MM.1S (cell line): ENCODE measurements around the gene CASZ1.

Experiments used
- DNase-seq: peaks from one replicate; pipeline ENCODE4 v3.0.0-alpha.2; 2015
- H2AFZ ChIP-seq: fragments of 300-600 bp; sonication (generic); 2 replicates; pipeline ENCODE4 v1.6.0; 2016; ENCODE audit warnings: antibody characterized with exemption, low read length
- H3F3A ChIP-seq: fragments of 300-600 bp; sonication (generic); 2 replicates; pipeline ENCODE4 v1.6.1; 2016; ENCODE audit warnings: mild to moderate bottlenecking, antibody characterized with exemption, low read length, moderate library complexity, mixed read lengths; ENCODE audit not compliant: insufficient read depth
- H3K27ac ChIP-seq: fragments of 300-600 bp; sonication (generic); 2 replicates; pipeline ENCODE4 v1.5.1; 2016; ENCODE audit warnings: mild to moderate bottlenecking, low read length
- H3K27me3 ChIP-seq: fragments of 300-600 bp; sonication (generic); replicated peaks from 2 replicates; pipeline ENCODE4 v1.6.0; 2016; ENCODE audit warnings: low read length; ENCODE audit not compliant: insufficient read depth
- H3K36me3 ChIP-seq: fragments of 300-600 bp; sonication (generic); replicated peaks from 2 replicates; pipeline ENCODE4 v1.6.1; 2016; ENCODE audit warnings: mild to moderate bottlenecking, low read length, mixed read lengths; ENCODE audit not compliant: insufficient read depth
- H3K4me1 ChIP-seq: fragments of 300-600 bp; sonication (generic); 2 replicates; pipeline ENCODE4 v1.6.1; 2016; ENCODE audit warnings: low read length, mixed read lengths
- H3K4me2 ChIP-seq: fragments of 300-600 bp; sonication (generic); 2 replicates; pipeline ENCODE4 v1.6.0; 2016; ENCODE audit warnings: low read depth, low read length
- H3K4me3 ChIP-seq: fragments of 300-600 bp; sonication (generic); 2 replicates; pipeline ENCODE4 v1.5.1; 2016; ENCODE audit warnings: low read length, mixed read lengths
- H3K79me2 ChIP-seq: fragments of 300-600 bp; sonication (generic); 2 replicates; pipeline ENCODE4 v1.6.1; 2016; ENCODE audit warnings: mixed run types, low read length, mixed read lengths
- H3K9ac ChIP-seq: fragments of 300-600 bp; sonication (generic); 2 replicates; pipeline ENCODE4 v1.6.1; 2016; ENCODE audit warnings: low read length, mixed read lengths
- H3K9me2 ChIP-seq: fragments of 300-600 bp; sonication (generic); replicated peaks from 2 replicates; pipeline ENCODE4 v1.6.1; 2016; ENCODE audit warnings: mild to moderate bottlenecking, low read length, mixed read lengths; ENCODE audit not compliant: insufficient read depth
- H3K9me3 ChIP-seq: fragments of 300-600 bp; sonication (generic); replicated peaks from 2 replicates; pipeline ENCODE4 v1.6.1; 2016; ENCODE audit warnings: mild to moderate bottlenecking, low read length, mixed read lengths; ENCODE audit not compliant: insufficient read depth
- H4K20me1 ChIP-seq: fragments of 300-600 bp; sonication (generic); 2 replicates; pipeline ENCODE4 v1.6.1; 2016; ENCODE audit warnings: mild to moderate bottlenecking, low read length, moderate library complexity, mixed read lengths; ENCODE audit not compliant: insufficient read depth
- CTCF ChIP-seq: fragments of 300-600 bp; sonication (generic); IDR thresholded peaks from 2 replicates; pipeline ENCODE4 v1.5.1; 2016; ENCODE audit warnings: antibody characterized with exemption, low read length, mixed read lengths
- EZH2 ChIP-seq: fragments of 300-600 bp; sonication (generic); optimal IDR thresholded peaks from 2 replicates; pipeline ENCODE3; 2017; ENCODE audit warnings: low read depth, mild to moderate bottlenecking, antibody characterized with exemption, low read length, mixed read lengths
- EZH2phosphoT487 ChIP-seq: fragments of 300-600 bp; sonication (generic); IDR thresholded peaks from 2 replicates; pipeline ENCODE4 v1.6.1; 2018; ENCODE audit warnings: antibody characterized with exemption, low read length

Gene CASZ1

GRCh38 chr1:10771789-10772188, 24.7 kb downstream of the CASZ1 start:
- peaks cover 100% of the 10 kb centered on the region for H3K27me3 ChIP-seq
- no peak overlapping the region for H2AFZ ChIP-seq
- H3K79me2 ChIP-seq, result no peaks in the 10 kb centered on the region
- H3K4me1 ChIP-seq, result no peaks in the 10 kb centered on the region
- H3K4me3 ChIP-seq, result no peak overlapping the region
- DNase-seq, result no peak
- no peak overlapping the region for H3K27ac ChIP-seq
- H3K36me3 ChIP-seq, result no peaks in the 10 kb centered on the region
- TF ChIP-seq EZH2phosphoT487 (no peak), EZH2 (no peak), CTCF (no peak)
- no peaks in the 10 kb centered on the region for H3K9me2 ChIP-seq
- no peaks in the 10 kb centered on the region for H4K20me1 ChIP-seq
- H3K9me3 ChIP-seq, result no peaks in the 10 kb centered on the region
- H3K9ac ChIP-seq, result no peak overlapping the region
- H3F3A ChIP-seq, result no peaks in the 10 kb centered on the region
- H3K4me2 ChIP-seq, result no peak overlapping the region

GRCh38 chr1:10768552-10768951, 27.9 kb downstream of the CASZ1 start:
- peaks cover 100% of the 10 kb centered on the region for H3K27me3 ChIP-seq

GRCh38 chr1:10767282-10767681, 29.2 kb downstream of the CASZ1 start:
- H3K27ac ChIP-seq, result no peak overlapping the region

More at GRCh38 chr1:10768552-10768951, 27.9 kb downstream of the CASZ1 start:
- H3K36me3 ChIP-seq, result no peaks in the 10 kb centered on the region
- H3K4me3 ChIP-seq, result no peak overlapping the region
- H2AFZ ChIP-seq, result no peak overlapping the region
- H3K79me2 ChIP-seq, result no peaks in the 10 kb centered on the region
- H3K9me3 ChIP-seq, result no peaks in the 10 kb centered on the region
- no peaks in the 10 kb centered on the region for H3K4me1 ChIP-seq
- no peak overlapping the region for H3K27ac ChIP-seq
- TF ChIP-seq CTCF (no peak), EZH2 (no peak), EZH2phosphoT487 (no peak)
- H3K9me2 ChIP-seq, result no peaks in the 10 kb centered on the region
- no peak overlapping the region for H3K4me2 ChIP-seq
- H3K9ac ChIP-seq, result no peak overlapping the region
- no peaks in the 10 kb centered on the region for H4K20me1 ChIP-seq
- H3F3A ChIP-seq, result no peaks in the 10 kb centered on the region
- no peak for DNase-seq

More at GRCh38 chr1:10767282-10767681, 29.2 kb downstream of the CASZ1 start:
- no peak overlapping the region for H3K4me3 ChIP-seq
- no peaks in the 10 kb centered on the region for H3K9me2 ChIP-seq
- peaks cover 100% of the 10 kb centered on the region for H3K27me3 ChIP-seq
- H3K9me3 ChIP-seq, result no peaks in the 10 kb centered on the region
- H3K36me3 ChIP-seq, result no peaks in the 10 kb centered on the region
- H3F3A ChIP-seq, result no peaks in the 10 kb centered on the region
- no peak for TF ChIP-seq CTCF
- no peak for TF ChIP-seq EZH2
- no peak for TF ChIP-seq EZH2phosphoT487
- H3K4me1 ChIP-seq, result no peaks in the 10 kb centered on the region
- no peaks in the 10 kb centered on the region for H3K79me2 ChIP-seq
- H3K9ac ChIP-seq, result no peak overlapping the region
- H2AFZ ChIP-seq, result no peak overlapping the region
- DNase-seq, result no peak
- H3K4me2 ChIP-seq, result no peak overlapping the region
- H4K20me1 ChIP-seq, result no peaks in the 10 kb centered on the region
